GM12878 (cell line): ENCODE data around the gene TMCC2. TPM values are rescaled to one million over a fixed set of nuclear protein-coding genes. Genes with fewer than 3 reads are reported as not detected.

Experiments used
- ATAC-seq: fragments of 200-7000 bp; cut with Tn5 transposase; 3 replicates; pipeline ENCODE4 v1.9.1; 2020; ENCODE audit warnings: mild to moderate bottlenecking, moderate library complexity
- BruUV-seq: library from RNA; stranded (reverse); fragments of 400-500 nt; replicated peaks from 2 replicates; lab custom pipeline; 2021; lab: Mats Ljungman, UMichigan
- CTCF ChIA-PET: fragments of 300-600 bp; sonication (Branson Sonifier 250); formaldehyde crosslinking; extraction: SDS; loops from one replicate; lab custom pipeline; 2021; ENCODE audit warnings: inconsistent platforms; lab: Yijun Ruan, JAX
- POLR2A ChIA-PET: fragments of 350-600 bp; formaldehyde crosslinking; extraction: SDS; loops from one replicate; lab custom pipeline; 2021; ENCODE audit warnings: inconsistent platforms; lab: Charles Lee
- RAD21 ChIA-PET: fragments of 300-600 bp; sonication (Branson Sonifier 250); formaldehyde crosslinking; loops from one replicate; lab custom pipeline; 2023; ENCODE audit warnings: antibody characterized with exemption; ENCODE audit not compliant: unreplicated experiment; lab: Charles Lee
- SMC1A ChIA-PET: fragments of 300-600 bp; sonication (Branson Sonifier 250); formaldehyde crosslinking; loops from one replicate; lab custom pipeline; 2023; ENCODE audit not compliant: unreplicated experiment, uncharacterized antibody; lab: Charles Lee
- DNase-seq: peaks from one replicate; pipeline ENCODE4 v3.0.0-alpha.2; 2011; ENCODE audit warnings: low read depth, low spot score
- FAIRE-seq: peaks from 3 replicates; lab custom pipeline; 2011; peaks lifted over from hg19 to GRCh38; lab: Jason Lieb, UNC
- H2AFZ ChIP-seq: 2 replicates; pipeline ENCODE4 v1.6.0; 2011; ENCODE audit warnings: low read depth, low read length, control low read depth; ENCODE audit not compliant: control insufficient read depth
- H3K27ac ChIP-seq: 2 replicates; pipeline ENCODE4 v1.5.1; 2011; ENCODE audit warnings: control low read depth; ENCODE audit not compliant: control insufficient read depth, insufficient read depth
- H3K27me3 ChIP-seq, 2 experiments: replicated peaks in 1 of 2; 2 replicates each; pipeline versions ENCODE4 v1.6.0 to v1.6.1; 2011; ENCODE audit warnings: low read length in 1 of 2; ENCODE audit not compliant: control insufficient read depth in 2 of 2, insufficient read depth in 2 of 2
- H3K36me3 ChIP-seq, 2 experiments: 2 replicates each; pipeline ENCODE4 v1.5.1; 2011; ENCODE audit warnings: low read length in 1 of 2; ENCODE audit not compliant: control insufficient read depth in 2 of 2, insufficient read depth in 2 of 2
- H3K4me1 ChIP-seq: 2 replicates; pipeline ENCODE4 v1.6.1; 2011; ENCODE audit warnings: mild to moderate bottlenecking, low read length, moderate library complexity, mixed read lengths; ENCODE audit not compliant: control insufficient read depth, insufficient read depth
- H3K4me2 ChIP-seq: 2 replicates; pipeline ENCODE4 v1.6.0; 2011; ENCODE audit warnings: control low read depth; ENCODE audit not compliant: control insufficient read depth, insufficient read depth
- H3K4me3 ChIP-seq: fragments of 200-600 bp; sonication (generic); 2 replicates; pipeline ENCODE4 v1.5.1; 2016
- H3K79me2 ChIP-seq: 2 replicates; pipeline ENCODE4 v1.6.0; 2011; ENCODE audit warnings: low read length; ENCODE audit not compliant: control insufficient read depth, insufficient read depth
- H3K9ac ChIP-seq: 2 replicates; pipeline ENCODE4 v1.8.0; 2011; ENCODE audit warnings: low read length, control low read depth, mixed read lengths; ENCODE audit not compliant: control insufficient read depth, insufficient read depth
- H3K9me3 ChIP-seq: replicated peaks from 3 replicates; pipeline ENCODE4 v1.5.1; 2011; ENCODE audit warnings: mild to moderate bottlenecking, low read length; ENCODE audit not compliant: control insufficient read depth, insufficient read depth
- H4K20me1 ChIP-seq: 2 replicates; pipeline ENCODE4 v1.6.0; 2011; ENCODE audit not compliant: control insufficient read depth, insufficient read depth
- BRCA1 ChIP-seq: IDR thresholded peaks from 2 replicates; pipeline ENCODE4 v1.6.1; 2011; ENCODE audit warnings: low read depth, low read length, improper control_type of control experiment
- CTCF ChIP-seq, 3 experiments: IDR thresholded peaks in 2 of 3; conservative IDR thresholded peaks in 1 of 3; 2 replicates each; pipeline ENCODE4 v1.5.1; 2011; ENCODE audit warnings: low read depth in 3 of 3, low read length in 3 of 3, mild to moderate bottlenecking in 3 of 3, control low read depth in 2 of 3, moderate library complexity in 2 of 3, inconsistent platforms in 1 of 3, mixed read lengths in 1 of 3; ENCODE audit not compliant: control insufficient read depth in 2 of 3, insufficient read depth in 1 of 3; ENCODE audit errors: extremely low read depth in 1 of 3
- EED ChIP-seq: sonication (generic); IDR thresholded peaks from 2 replicates; pipeline ENCODE4 v1.6.1; 2016; ENCODE audit warnings: antibody characterized with exemption, low read depth
- ETV6 ChIP-seq, 2 experiments: fragments of 450-650 bp in 1 of 2; IDR thresholded peaks in 1 of 2; conservative IDR thresholded peaks in 1 of 2; 2 replicates each; pipeline ENCODE4 v1.6.1; 2014; ENCODE audit warnings: antibody characterized with exemption in 1 of 2, borderline replicate concordance in 1 of 2, low read depth in 1 of 2, mild to moderate bottlenecking in 1 of 2, moderate library complexity in 1 of 2
- IRF4 ChIP-seq: IDR thresholded peaks from 2 replicates; pipeline ENCODE4 v1.6.1; 2011; ENCODE audit warnings: low read depth, low read length
- JUNB ChIP-seq: IDR thresholded peaks from 2 replicates; pipeline ENCODE4 v1.6.1; 2016; ENCODE audit warnings: antibody characterized with exemption, mild to moderate bottlenecking
- RAD21 ChIP-seq: IDR thresholded peaks from 2 replicates; pipeline ENCODE4 v1.6.1; 2011; ENCODE audit warnings: mild to moderate bottlenecking, low read depth, low read length, moderate library complexity; ENCODE audit not compliant: insufficient read depth
- RUNX3 ChIP-seq: IDR thresholded peaks from 2 replicates; pipeline ENCODE4 v1.6.1; 2012; ENCODE audit warnings: low read length, inconsistent platforms
- SREBF2 ChIP-seq: IDR thresholded peaks from 2 replicates; pipeline ENCODE4 v1.6.1; 2012; ENCODE audit warnings: mild to moderate bottlenecking, low read length
- SUZ12 ChIP-seq: fragments of 200-600 bp; sonication (generic); IDR thresholded peaks from one replicate; pipeline ENCODE4 v1.6.1; 2018; ENCODE audit warnings: antibody characterized with exemption, mild to moderate bottlenecking; ENCODE audit not compliant: unreplicated experiment
- ZNF217 ChIP-seq: fragments of 450-650 bp; IDR thresholded peaks from 2 replicates; pipeline ENCODE4 v1.6.1; 2017; ENCODE audit warnings: antibody characterized with exemption, mild to moderate bottlenecking
- WGBS: methylation state at CpG from one replicate; pipeline ENCODE4 v1.1.6; 2016; ENCODE audit warnings: low lambda C conversion rate; ENCODE audit not compliant: insufficient replicate concordance, insufficient coverage; ENCODE audit errors: missing lambda C conversion rate; 5-methylcytosine and 5-hydroxymethylcytosine counted together
- in situ Hi-C: fragments of 300-500 bp; cut with MboI; formaldehyde crosslinking; loops from 9 replicates; pipeline ENCODE4 v1.14.3; 2018; ENCODE audit warnings: mixed read lengths
- intact Hi-C: fragments of 100-400 bp; cut with micrococcal nuclease; formaldehyde crosslinking; loops from one replicate; pipeline ENCODE4 v1.14.2; 2022; ENCODE audit not compliant: unreplicated experiment
- polyA plus RNA-seq, 11 experiments: library from polyadenylated mRNA; depleted of rRNA in 4 of 11; unstranded in 6 of 11; stranded (reverse) in 5 of 11; fragments of >200 nt; fragmentation: Nextera tagmentation in 4 of 11; fragmentation: Illumina TruSeq in 1 of 11; extraction: Ambion mirVana in 4 of 11; extraction: Trizol in 1 of 11; gene quantifications; 1 replicate in 1 of 11; 2 replicates in 10 of 11; pipeline versions ENCODE4 v1.2.1 to v1.2.3, GENCODE V29; 2011 to 2016; ENCODE audit warnings: inconsistent platforms in 2 of 11, missing spikeins in 2 of 11, low read depth in 1 of 11
- total RNA-seq, 4 experiments: library from RNA; depleted of rRNA in 3 of 4; stranded (reverse); fragments of >200 nt in 3 of 4; fragmentation: Illumina TruSeq in 1 of 4; extraction: Trizol in 1 of 4; gene quantifications; 2 replicates each; pipeline versions ENCODE4 v1.2.1 to v1.2.3, GENCODE V29; 2013 to 2021

TMCC2 gene
- total and polyA plus RNA-seq, 10 of the 15 experiments (the other 5 are each of a cell fraction or from before 2014, with no cell fraction given), result 0.06 to 2.3 (median 0.76) TPM

- TF ChIP-seq SUZ12 (no peak), SREBF2 (no peak)
- TF ChIP-seq, all 136 proteins: peak for 0
Observed at GRCh38 chr1:205192287-205192686, 35.5 kb upstream of the TMCC2 start (continued).

- Histone ChIP-seq H3K9me3 (no peaks in the 10 kb centered on the region), H3K4me3 (no peak overlapping the region), H3K4me2 (no peak overlapping the region), H3K4me1 (peaks cover 3% of the 10 kb centered on the region; the same call in 1 of the 2 replicates), H2AFZ (peak overlapping the region; percentile 23), H3K27me3 (no peaks in the 10 kb centered on the region), H3K9ac (no peak overlapping the region), H3K27ac (no peak overlapping the region), H4K20me1 (no peaks in the 10 kb centered on the region; the same call in 1 of the 2 replicates), H3K79me2 (no peaks in the 10 kb centered on the region), H3K36me3 (no peaks in the 10 kb centered on the region)
- TF ChIP-seq CTCF (IDR thresholded peaks at IDR 0.05 in 2 of 3, conservative IDR thresholded peaks at IDR 0.05 in 1 of 3; ENCODE audit: control insufficient read depth in 2 of 3, extremely low read depth in 1 of 3, insufficient read depth in 1 of 3, low read depth in 3 of 3, low read length in 3 of 3), result peak in 1 of 3 experiments; percentile 13; a peak in 1 of 6 replicates
- no peak for TF ChIP-seq BRCA1
- TF ChIP-seq JUNB, result peak; percentile 35
- TF ChIP-seq ETV6 (conservative IDR thresholded peaks at IDR 0.05 in 1 of 2, IDR thresholded peaks at IDR 0.05 in 1 of 2; ENCODE audit: borderline replicate concordance in 1 of 2, low read depth in 1 of 2), result 0 out of 4 replicates have a peak, but pooled peaks of 1 of the 2 experiments have one; percentile 20
- TF ChIP-seq ZNF217, result no peak
- TF ChIP-seq EED, result peak; percentile 79
- peak; percentile 20; the same call in 1 of the 2 replicates for TF ChIP-seq RAD21
- 0 out of 2 replicates have a peak, but pooled peaks have one; percentile 12 for TF ChIP-seq IRF4
- peak; percentile 69 for TF ChIP-seq RUNX3
- intact Hi-C loops (no loop called here), in situ Hi-C loops (no loop called here)
- ChIA-PET SMC1A (interaction anchor here (0.6 to 1.8 kb wide), 16 partner anchors 9 to 76 kb away, joined by 3 to 8 read pairs (median 3); no protein-coding TSS in a partner anchor), CTCF (interaction anchor here (0.7 to 2.9 kb wide), 10 partner anchors 10 to 286 kb away, joined by 3 to 19 read pairs (median 4); partner anchors contain the start of gene TMCC2), RAD21 (interaction anchor here (1.0 to 2.1 kb wide), 5 partner anchors 13 to 210 kb away, joined by 3 to 7 read pairs (median 4); no protein-coding TSS in a partner anchor), POLR2A (interaction anchor here (1.4 kb wide), 1 partner anchor 15 kb away, joined by 3 read pairs; no protein-coding TSS in a partner anchor)
- DNase-seq (no peak), FAIRE-seq (no peak), ATAC-seq (peak; percentile 67)
- BruUV-seq, result no TSS peak
- 20% methylated on average over 9 of the region's 9 CpGs for WGBS
Observed at GRCh38 chr1:205199090-205199930, 28.4 kb upstream of the TMCC2 start.
